ENCODE data around the gene XBP1. TPM values are rescaled to one million over a fixed set of nuclear protein-coding genes. Genes with fewer than 3 reads are reported as not detected.
"Not testable (repeated sequence)": the region's sequence is repeated elsewhere in the genome, so short reads cannot be mapped to it uniquely, and the experiment has no call there.

XBP1 gene
- total RNA-seq, 2 donors from 2014 or later = 55.4 to 62.3 TPM

- H3K27me3 Mint-ChIP-seq = no peaks in the 10 kb centered on the region
- no peak overlapping the region for H3K27ac Mint-ChIP-seq
- ATAC-seq (replicated peaks) = no peak
- peaks cover 18% of the 10 kb centered on the region for H3K4me1 Mint-ChIP-seq
- no peaks in the 10 kb centered on the region for H3K9me3 Mint-ChIP-seq
- H3K36me3 Mint-ChIP-seq (ENCODE audit: low read depth) = peaks cover 17% of the 10 kb centered on the region
- peak overlapping the region; percentile 74 for H3K4me3 Mint-ChIP-seq
Measured at GRCh38 chr22:28808716-28809355, 8.5 kb upstream of the XBP1 start.

- not testable (repeated sequence) for H3K27ac Mint-ChIP-seq; H3K4me3 Mint-ChIP-seq; H3K4me1 Mint-ChIP-seq; ATAC-seq (replicated peaks); H3K27me3 Mint-ChIP-seq; H3K36me3 Mint-ChIP-seq (ENCODE audit: low read depth); H3K9me3 Mint-ChIP-seq
Measured at GRCh38 chr22:28805426-28805825, 5.1 kb upstream of the XBP1 start.

- peaks cover 27% of the 10 kb centered on the region for H3K36me3 Mint-ChIP-seq (ENCODE audit: low read depth)
- H3K27me3 Mint-ChIP-seq = no peaks in the 10 kb centered on the region
- H3K27ac Mint-ChIP-seq = peak overlapping the region; percentile 82
- H3K9me3 Mint-ChIP-seq = no peaks in the 10 kb centered on the region
- peak overlapping the region; percentile 87 for H3K4me3 Mint-ChIP-seq
- no peak for ATAC-seq (replicated peaks)
- no peaks in the 10 kb centered on the region for H3K4me1 Mint-ChIP-seq
Measured at GRCh38 chr22:28802595-28803123, 2.3 kb upstream of the XBP1 start.

DNA sequence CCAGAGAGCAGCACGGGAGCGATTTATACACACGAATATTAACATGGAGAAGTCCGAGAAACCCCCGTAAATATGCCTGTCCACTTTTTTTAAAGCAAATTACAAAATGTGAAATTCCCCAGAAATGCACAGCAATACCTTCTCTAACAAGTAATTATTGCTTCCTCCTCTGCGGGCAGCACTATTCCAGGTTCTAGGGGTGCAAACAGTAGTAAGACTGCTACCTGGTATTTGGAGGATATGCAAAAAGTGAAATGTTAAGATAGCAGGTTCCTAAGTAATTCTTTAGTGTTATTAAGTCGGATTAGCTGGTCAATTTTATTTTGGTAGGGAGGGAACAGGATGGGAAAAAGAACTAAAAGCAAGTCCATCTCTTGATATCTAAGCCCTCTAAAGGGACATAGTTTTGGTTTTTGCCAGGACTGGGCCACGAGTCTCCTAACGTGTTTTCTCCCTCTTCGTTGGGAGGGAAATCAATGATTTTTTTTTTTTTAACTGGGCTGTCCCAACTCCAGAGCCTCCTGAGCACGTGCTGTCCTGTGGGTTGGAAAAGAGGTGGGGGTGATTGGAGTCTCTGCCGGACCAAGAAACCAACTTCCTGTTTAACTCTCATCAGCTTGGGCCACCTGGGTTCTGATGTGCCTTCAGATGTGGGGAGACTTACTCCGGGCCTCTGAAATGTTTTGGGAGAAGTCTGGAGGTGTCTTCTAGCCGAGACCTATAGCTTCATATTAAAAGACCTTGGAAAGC is 1.7 kb upstream of the XBP1 start:
- peak overlapping the region; percentile 87 for H3K4me3 Mint-ChIP-seq
- peaks cover under 1% of the 10 kb centered on the region for H3K4me1 Mint-ChIP-seq
- no peaks in the 10 kb centered on the region for H3K27me3 Mint-ChIP-seq
- ATAC-seq (replicated peaks) = no peak
- no peaks in the 10 kb centered on the region for H3K9me3 Mint-ChIP-seq
- peak overlapping the region; percentile 82 for H3K27ac Mint-ChIP-seq
- H3K36me3 Mint-ChIP-seq (ENCODE audit: low read depth) = peaks cover 29% of the 10 kb centered on the region

- Mint-ChIP-seq H3K4me3 (peak overlapping the region; percentile 87), H3K27me3 (no peaks in the 10 kb centered on the region), H3K4me1 (peaks cover 17% of the 10 kb centered on the region), H3K27ac (peak overlapping the region; percentile 91), H3K36me3 (ENCODE audit: low read depth) (peaks cover 52% of the 10 kb centered on the region), H3K9me3 (no peaks in the 10 kb centered on the region)
- peak; percentile 50 for ATAC-seq (replicated peaks)
Measured at GRCh38 chr22:28799606-28800307, 612 bp downstream of the XBP1 start.

GRCh38 chr22:28798810-28799605 is 1.4 kb downstream of the XBP1 start:
- H3K4me1 Mint-ChIP-seq = peaks cover 23% of the 10 kb centered on the region
- no peaks in the 10 kb centered on the region for H3K9me3 Mint-ChIP-seq
- peak overlapping the region; percentile 87 for H3K4me3 Mint-ChIP-seq
- no peaks in the 10 kb centered on the region for H3K27me3 Mint-ChIP-seq
- H3K36me3 Mint-ChIP-seq (ENCODE audit: low read depth) = peaks cover 59% of the 10 kb centered on the region
- peak; percentile 61 for ATAC-seq (replicated peaks)
- H3K27ac Mint-ChIP-seq = peak overlapping the region; percentile 91

GRCh38 chr22:28795932-28796856 is 4.2 kb downstream of the XBP1 start:
- Mint-ChIP-seq H3K36me3 (ENCODE audit: low read depth) (peaks cover 80% of the 10 kb centered on the region), H3K27me3 (no peaks in the 10 kb centered on the region), H3K27ac (peak overlapping the region; percentile 18), H3K4me1 (peaks cover 32% of the 10 kb centered on the region), H3K4me3 (peak overlapping the region; percentile 87), H3K9me3 (no peaks in the 10 kb centered on the region)
- peak; percentile 16 for ATAC-seq (replicated peaks)

- H3K36me3 Mint-ChIP-seq (ENCODE audit: low read depth) = peaks cover 82% of the 10 kb centered on the region
Measured at GRCh38 chr22:28795071-28795693, 5.2 kb downstream of the XBP1 start.

GRCh38 chr22:28793976-28794584 is 6.3 kb downstream of the XBP1 start:
- ATAC-seq (replicated peaks) = no peak
- Mint-ChIP-seq H3K36me3 (ENCODE audit: low read depth) (peaks cover 85% of the 10 kb centered on the region), H3K9me3 (no peaks in the 10 kb centered on the region), H3K4me3 (peak overlapping the region; percentile 0), H3K4me1 (peaks cover 32% of the 10 kb centered on the region), H3K27me3 (no peaks in the 10 kb centered on the region), H3K27ac (no peak overlapping the region)

More at GRCh38 chr22:28795071-28795693, 5.2 kb downstream of the XBP1 start:
- Mint-ChIP-seq H3K27ac (no peak overlapping the region), H3K4me1 (peaks cover 32% of the 10 kb centered on the region), H3K9me3 (no peaks in the 10 kb centered on the region), H3K4me3 (peak overlapping the region; percentile 87), H3K27me3 (no peaks in the 10 kb centered on the region)
- no peak for ATAC-seq (replicated peaks)

DNA sequence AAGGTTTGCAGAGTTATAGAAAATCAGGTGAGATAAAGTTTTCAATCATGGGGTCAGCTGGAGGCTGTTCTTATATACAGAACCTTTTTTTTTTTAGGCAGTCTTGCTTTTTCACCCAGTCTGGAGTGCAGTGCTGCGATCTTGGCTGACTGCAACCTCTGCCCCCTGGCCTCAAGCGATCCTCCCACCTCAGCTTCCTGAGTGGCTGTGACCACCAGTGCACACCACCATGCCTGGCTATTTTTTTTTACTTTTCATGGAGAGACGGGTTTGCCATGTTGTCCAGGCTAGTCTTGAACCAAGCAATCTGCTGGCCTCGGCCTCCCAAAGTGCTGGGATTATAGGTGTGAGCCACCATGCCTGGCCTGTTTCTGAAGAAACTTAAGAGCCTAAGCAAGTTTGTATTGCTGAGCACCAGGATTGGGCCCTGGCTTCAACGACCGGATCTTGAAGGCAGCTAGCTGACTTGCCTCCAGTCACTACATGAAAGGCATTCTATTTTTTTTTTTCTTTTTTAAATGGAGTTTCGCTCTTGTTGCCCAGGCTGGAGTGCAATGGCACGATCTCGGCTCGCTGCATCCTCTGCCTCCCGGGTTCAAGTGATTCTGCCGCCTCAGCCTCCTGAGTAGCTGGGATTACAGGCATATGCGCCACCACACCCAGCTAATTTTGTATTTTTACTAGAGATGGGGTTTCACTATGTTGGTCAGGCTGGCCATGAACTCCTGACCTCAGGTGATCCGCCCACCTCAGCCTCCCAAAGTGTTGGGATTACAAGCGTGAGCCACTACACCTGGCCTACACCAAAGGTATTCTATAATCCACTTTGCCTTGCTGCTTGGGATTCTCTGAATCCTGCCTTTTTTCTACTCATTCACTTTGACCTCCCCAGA is 7.6 kb downstream of the XBP1 start:
- Mint-ChIP-seq H3K4me3 (peak overlapping the region; percentile 10), H3K27ac (peak overlapping the region; percentile 7)

DNA sequence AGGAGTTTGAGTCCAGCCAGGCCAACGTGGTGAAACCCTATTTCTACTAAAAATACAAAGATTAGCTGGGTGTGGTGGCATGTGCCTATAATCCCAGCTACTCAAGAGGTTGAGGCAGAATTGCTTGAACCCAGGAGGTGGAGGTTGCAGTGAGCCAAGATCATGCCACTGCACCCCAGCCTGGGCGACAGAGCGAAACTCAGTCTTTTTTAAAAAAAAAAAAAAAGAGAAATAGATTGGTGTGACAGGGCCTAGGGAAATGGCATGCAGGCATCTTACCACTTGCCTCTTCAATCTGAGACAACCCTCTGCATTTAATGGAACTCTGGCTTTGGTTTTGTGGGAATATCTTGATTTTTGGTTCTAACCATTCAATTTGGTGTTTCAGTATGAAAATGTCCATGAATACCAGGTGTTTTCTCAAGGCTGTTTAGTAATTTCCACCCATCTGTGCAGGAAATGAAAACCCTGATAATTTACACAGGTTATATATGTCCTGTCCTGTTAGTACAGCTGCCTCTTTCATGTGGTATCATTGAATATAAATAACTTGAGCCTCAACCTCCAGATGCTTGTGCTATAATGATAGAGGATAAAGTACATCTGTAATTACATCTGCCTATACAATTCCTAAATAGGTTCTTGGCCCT is 8.4 kb downstream of the XBP1 start:
- Mint-ChIP-seq H3K4me3 (peak overlapping the region; percentile 10), H3K36me3 (ENCODE audit: low read depth) (peaks cover 85% of the 10 kb centered on the region), H3K9me3 (no peaks in the 10 kb centered on the region), H3K4me1 (peaks cover 32% of the 10 kb centered on the region), H3K27me3 (no peaks in the 10 kb centered on the region), H3K27ac (peak overlapping the region; percentile 7)
- ATAC-seq (replicated peaks) = peak; percentile 49

More for the DNA sequence above, 7.6 kb downstream of the XBP1 start:
- Mint-ChIP-seq H3K36me3 (ENCODE audit: low read depth) (peaks cover 85% of the 10 kb centered on the region), H3K9me3 (no peaks in the 10 kb centered on the region), H3K4me1 (peaks cover 32% of the 10 kb centered on the region), H3K27me3 (no peaks in the 10 kb centered on the region)
- peak; percentile 5 for ATAC-seq (replicated peaks)
